HG03039 (cell line): ENCODE measurements around the gene RNF11.

Experiments used
- ATAC-seq: cut with Tn5 transposase; IDR thresholded peaks from one replicate; pipeline ENCODE4 v1.9.1; 2021; ENCODE audit warnings: mild to moderate bottlenecking, moderate library complexity; ENCODE audit not compliant: unreplicated experiment

The RNF11 gene

GRCh38 chr1:51311826-51312225 lies 75.8 kb downstream of the RNF11 start:
- no peak for ATAC-seq

GRCh38 chr1:51312718-51313117 lies 76.6 kb downstream of the RNF11 start:
- no peak for ATAC-seq

- ATAC-seq, result no peak
Observed at GRCh38 chr1:51313268-51313852, 77.3 kb downstream of the RNF11 start.

GRCh38 chr1:51313961-51314777 lies 78.1 kb downstream of the RNF11 start:
- no peak for ATAC-seq

DNA sequence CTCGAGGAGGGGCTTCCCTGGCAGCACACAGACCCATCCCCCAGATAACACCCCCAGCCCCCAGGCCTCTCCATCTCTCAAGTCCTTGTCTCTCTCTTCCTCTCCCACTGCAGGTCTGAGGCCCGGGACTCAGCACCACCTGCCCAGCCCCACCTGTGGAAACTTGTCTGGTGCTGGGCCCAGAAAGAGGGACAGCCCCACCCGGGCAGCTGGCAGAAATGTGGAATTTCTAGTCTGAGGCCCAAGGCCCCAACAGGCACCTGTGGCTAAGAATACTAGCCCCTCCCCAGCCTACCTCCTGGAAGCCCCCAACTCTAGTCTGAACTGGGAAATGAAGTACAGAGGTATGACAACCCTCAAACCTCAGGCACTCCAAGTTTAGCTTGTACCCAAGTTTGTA lies 78.9 kb downstream of the RNF11 start:
- ATAC-seq, result no peak

GRCh38 chr1:51316113-51316845 lies 80.2 kb downstream of the RNF11 start:
- no peak for ATAC-seq

GRCh38 chr1:51316846-51317120 lies 80.7 kb downstream of the RNF11 start:
- ATAC-seq, result no peak

GRCh38 chr1:51317798-51318197 lies 81.7 kb downstream of the RNF11 start:
- no peak for ATAC-seq

DNA sequence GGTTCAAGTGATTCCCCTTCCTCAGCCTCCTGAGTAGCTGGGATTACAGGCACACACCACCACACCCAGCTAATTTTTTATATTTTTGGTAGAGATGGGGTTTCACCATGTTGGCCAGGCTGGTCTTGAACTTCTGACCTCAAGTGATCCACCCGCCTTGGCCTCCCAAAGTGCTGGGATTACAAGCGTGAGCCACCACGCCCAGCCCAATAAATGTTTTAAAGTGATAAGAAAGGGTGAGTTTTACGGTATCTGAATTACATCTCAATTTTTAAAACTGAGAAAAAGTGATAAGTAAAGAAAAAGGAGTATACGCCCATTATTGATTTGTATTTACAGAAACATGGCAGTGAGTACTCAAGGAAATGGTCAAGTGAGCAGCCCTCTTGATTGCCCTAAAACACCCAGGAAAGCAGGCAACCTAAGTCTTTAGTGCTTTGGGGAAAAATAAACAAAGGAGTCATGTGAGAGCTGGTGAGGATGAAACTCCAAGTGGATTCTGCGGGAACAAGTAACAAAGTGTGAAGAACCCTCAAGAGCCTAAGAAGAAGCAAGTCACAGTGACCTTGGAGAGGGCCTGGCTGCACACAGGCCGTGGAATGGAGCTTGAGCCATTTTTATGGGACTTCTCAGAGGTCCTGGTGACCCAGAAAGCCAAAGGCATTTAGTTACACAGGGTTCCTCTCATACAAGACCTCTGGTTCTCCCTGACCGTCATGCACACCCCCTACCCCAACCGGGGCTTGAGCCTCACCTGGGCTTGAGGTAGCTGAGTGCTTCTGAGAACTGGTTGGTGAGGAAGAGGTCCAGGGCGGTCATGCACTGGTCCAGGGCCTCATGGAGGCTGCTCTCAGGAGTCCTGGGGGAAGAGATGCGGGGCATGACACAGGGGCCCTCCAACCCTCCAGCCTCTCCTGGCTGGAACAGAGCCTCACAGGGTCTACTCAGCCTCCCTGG lies 85.2 kb downstream of the RNF11 start:
- ATAC-seq, result no peak

- no peak for ATAC-seq
Observed at GRCh38 chr1:51321924-51322280, 85.8 kb downstream of the RNF11 start.

DNA sequence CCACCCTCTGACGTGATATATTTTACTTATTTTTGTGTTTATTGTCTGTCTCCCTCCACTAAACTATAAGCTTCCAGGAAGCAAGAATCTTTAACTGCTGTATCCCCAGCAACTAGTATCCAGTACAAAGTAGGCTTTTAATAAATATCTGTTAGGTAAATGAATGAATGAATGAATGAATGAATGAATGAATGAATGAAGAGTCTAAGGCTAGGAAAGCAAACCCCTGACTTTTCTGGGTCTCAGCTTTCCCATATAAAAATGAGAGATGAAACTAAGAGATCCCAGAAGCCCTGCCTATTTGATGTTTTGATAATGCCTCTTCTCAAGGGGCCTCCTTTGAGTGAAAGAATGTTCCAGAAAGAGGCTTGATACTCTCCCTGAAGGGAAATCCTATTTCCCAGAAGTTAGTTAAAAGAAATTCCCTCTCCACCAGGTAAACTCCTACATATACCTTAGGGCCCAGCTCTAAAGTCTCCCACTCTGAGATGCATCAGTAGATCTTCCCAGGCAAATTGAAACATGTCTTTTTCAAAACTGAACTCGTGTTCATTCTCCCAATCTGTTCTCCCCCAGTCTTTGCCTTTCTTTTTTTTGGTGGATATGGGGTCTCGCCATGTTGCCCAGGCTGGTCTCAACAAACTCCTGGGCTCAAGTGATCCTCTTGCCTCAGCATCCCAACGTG lies 86.5 kb downstream of the RNF11 start:
- ATAC-seq, result no peak
